GM19324 (cell line): ENCODE measurements around the gene SGCG.
"Not testable (repeated sequence)": the region's sequence is repeated elsewhere in the genome, so short reads cannot be mapped to it uniquely, and the experiment has no call there.

Source experiments
- ATAC-seq: cut with Tn5 transposase; IDR thresholded peaks from one replicate; pipeline ENCODE4 v1.9.1; 2021; ENCODE audit warnings: mild to moderate bottlenecking, moderate library complexity; ENCODE audit not compliant: unreplicated experiment, low FRiP score

The SGCG gene

DNA sequence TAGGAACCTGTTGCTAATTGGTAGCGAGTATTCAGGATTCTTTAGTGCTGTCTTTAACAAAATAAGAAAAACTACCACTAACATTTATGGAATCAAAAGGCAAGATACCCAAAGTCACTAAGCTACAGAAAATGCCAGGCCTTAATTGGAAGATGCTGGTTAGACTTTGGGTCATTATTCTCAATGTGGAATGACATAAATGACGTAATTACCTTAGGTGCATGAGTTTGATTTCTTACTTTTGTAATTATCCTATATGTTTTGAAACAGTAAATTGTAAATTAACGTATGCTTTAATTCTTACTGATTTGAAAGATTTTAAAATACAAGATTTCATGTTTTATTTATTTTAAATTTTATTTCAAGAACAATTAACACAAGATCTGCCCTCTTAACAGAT lies 25.0 kb downstream of the SGCG start:
- ATAC-seq = no peak

DNA sequence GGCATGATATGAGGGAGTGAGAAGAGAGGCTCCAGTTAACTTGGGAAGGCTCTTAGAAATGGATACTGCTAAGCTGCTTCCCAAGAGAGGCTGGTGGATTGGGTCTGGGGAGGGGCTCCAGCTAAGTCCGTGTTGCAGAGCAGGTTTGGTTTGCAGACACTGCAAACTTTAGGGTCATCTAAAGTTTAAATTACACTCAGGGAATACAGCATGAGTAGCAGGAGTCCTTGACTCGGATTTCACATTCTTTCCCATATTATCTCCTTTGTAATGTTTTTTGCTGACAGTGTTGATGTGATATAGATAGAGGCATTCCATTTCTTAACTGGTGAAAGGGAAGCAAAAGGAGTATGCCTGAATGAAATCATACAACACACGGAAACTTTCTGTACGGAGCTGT lies 31.9 kb downstream of the SGCG start:
- no peak for ATAC-seq

DNA sequence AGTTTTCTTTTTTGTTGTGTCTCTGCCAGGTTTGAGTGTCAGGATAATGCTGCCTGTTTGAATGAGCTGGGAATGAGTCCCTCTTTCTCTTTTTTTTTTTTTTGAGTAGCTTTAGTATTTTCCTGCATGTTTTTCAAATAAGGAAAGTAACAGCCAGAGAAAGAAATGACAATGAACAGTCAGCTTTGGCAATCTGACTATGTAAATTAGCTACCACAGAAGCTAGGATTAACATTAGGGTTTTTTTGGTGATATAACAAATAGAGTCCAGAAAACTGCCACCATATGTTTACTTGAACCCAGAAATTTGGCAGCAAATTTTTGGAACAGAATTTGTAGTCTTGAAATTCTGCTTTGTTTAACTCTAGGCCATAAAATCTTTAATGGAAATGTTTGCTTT lies 50.5 kb downstream of the SGCG start:
- ATAC-seq = no peak

DNA sequence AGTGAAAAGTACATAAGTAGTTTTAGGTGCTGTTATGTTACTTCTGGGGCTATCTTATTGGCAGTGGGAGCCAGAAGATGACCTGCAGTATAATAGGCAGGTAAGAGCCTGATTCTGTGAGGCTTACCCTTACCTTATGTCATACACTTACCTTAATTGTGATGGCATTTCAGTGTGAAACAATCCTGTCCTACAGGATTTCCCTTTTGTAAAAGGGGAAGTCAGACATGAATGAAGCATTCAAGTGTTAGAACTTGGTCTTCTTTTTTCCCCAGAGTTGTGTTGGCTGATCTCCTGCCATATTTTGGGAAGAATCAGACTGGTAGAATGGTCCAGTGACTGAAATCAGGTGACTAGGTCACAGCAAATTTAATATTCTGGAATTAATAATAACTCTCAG lies 55.2 kb downstream of the SGCG start:
- ATAC-seq = no peak

DNA sequence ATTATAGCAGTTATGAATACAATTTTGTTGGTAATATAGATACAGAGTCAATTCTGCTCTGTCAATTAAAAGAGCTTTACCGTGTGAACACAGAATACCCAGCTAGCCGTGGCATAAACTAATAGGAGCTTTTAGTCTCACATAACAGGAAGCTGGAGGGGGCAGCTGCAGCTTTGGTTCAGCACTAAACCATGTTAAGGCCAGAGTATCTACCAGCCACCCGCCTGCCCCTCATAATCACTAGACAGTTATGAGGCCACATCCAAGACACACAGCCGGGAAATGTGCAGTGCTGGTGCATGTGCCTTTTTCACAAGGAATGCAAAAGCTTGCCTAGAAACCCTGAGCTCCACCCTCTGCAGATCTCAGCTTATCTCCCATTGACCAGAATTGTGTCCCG lies 62.3 kb downstream of the SGCG start:
- ATAC-seq = no peak

DNA sequence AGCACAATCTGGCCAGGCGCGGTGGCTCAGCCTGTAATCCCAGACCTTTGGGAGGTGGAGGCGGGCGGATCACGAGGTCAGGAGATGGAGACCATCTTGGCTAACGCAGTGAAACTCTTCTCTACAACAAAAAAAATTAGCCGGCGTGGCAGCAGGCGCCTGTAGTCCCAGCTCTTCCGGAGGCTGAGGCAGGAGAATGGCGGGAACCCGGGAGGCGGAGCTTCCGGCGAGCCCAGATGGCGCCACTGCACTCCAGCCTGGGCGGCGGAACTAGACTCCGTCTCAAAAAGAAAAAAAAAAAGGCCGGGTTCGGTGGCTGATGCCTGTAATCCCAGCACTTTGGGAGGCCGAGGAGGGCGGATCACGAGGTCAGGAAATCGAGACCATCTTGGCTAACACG lies 67.6 kb downstream of the SGCG start:
- not testable (repeated sequence) for ATAC-seq

DNA sequence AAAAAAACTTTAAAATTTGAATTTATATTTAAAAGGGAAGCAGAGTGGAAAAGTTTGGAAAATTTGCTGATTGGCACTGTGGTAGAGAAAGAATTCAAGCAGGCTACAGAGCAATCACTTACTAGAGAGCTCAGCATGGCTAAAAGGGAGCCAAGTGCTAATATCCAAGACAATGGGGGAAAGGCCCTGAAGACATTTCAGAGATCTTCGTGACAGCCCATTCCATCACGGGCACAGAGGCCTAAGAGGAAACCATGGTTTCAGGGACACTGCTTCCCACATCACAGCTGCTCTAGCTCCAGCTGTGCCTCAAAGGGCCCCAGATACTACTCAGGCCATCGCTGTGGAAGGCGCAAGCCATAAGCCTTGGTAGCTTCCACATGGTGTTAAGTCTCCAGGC lies 73.7 kb downstream of the SGCG start:
- ATAC-seq = no peak

DNA sequence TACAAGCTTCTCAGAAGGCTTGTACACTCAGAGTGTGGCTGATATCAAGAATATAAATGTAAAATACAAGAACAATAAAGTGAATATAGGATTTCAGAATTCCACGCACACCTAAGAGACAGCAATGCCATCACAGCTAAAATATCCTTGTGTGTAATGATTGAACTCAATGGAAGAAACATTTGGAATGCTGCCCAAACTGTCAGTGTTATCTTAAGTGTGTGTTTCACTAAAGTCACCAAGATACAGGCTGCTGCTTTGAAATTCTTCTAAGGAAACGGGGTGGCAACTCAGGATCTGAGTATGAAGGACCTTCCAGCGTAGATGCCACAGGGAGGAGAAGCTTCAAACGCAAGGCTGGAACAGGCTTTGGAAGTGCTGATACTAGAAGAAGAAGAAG lies 86.8 kb downstream of the SGCG start:
- ATAC-seq = no peak

DNA sequence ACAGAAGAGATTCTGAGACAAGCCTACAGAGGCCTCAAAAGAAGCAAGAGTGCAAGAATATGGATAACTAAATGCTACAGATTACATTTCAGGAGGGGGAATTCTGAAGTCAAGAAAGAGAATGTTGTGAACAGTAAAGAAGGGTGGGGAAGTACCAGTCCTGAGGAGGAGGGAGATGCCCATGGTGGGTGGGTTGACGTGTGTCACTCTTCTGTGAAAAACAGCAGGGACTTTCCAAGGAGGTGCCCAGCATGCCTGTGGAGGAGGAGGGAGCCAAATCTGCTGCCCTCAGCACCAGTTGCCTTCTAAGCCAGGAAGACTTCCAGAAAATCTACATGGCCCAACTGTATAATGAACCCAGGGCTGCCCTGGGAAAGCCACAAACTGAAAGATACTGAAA lies 87.7 kb downstream of the SGCG start:
- ATAC-seq = peak; percentile 62

DNA sequence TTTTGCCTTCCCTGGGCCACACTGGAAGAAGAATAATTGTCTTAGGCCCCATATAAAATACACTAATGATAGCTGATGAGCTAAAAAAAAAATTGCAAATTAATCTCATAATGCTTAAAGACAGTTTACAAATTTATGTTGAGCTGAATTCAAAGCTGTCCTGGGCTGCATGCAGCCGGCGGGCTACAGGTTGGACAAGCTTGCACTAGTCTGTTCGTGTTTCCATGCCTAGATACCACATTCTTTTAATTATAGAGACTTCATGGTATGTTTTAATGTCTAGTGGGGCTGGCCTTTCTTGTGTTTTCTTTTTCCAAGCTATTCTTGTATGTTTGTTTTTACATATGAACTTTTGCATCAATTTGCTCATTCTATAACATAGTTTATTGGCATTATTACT lies 90.6 kb downstream of the SGCG start:
- no peak for ATAC-seq

DNA sequence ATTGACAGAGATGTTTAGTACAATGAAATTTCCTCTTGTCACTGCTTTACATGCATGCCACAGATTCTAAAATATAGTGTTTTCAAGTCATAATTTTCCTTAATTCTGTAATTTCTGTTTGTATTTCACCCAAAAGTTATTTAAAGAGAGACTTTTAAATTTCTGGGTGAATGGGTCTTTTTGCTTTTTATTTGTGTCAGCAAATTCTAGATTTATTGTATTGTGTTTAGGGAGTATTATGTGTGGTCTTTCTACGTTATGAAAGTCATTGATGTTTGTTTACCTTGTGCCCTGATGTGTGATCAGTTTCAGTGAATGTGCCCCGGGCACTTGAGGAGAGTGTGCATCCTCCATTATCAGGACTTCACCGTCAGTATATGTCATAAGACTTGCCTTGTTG lies 92.7 kb downstream of the SGCG start:
- no peak for ATAC-seq

DNA sequence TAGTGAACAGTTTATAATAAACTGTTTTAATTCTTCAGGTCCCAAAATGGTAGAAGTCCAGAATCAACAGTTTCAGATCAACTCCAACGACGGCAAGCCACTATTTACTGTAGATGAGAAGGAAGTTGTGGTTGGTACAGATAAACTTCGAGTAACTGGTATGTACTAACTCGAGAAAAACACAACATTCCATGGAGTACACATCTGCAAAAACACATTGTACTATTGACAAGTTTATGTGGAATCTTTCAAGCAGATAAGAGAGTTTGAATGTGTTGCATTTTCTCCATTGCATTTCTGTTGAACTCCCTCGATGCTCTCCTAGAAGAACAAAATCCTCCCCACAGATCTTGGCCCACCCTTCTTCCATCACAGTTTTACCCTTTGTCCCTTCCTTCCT lies 98.5 kb downstream of the SGCG start:
- no peak for ATAC-seq

DNA sequence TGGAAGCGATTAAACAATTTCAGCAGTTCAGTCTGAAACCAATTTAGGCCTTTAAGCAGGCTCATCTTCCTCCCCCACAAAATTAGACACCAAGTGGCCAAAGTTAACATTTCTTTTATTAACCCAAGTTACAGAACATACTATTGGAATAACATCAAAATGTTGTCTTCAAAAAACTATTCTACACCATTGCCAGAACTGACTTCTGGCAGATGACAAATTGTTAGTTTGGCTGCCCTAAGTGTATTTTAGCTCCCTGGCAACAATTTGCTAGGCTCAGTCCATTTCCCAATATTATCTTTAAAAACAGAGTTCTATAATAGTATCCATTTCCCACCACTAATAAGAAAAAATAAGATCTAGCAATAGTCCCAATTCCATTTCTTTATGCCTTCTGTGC lies 107.8 kb downstream of the SGCG start:
- ATAC-seq = no peak

DNA sequence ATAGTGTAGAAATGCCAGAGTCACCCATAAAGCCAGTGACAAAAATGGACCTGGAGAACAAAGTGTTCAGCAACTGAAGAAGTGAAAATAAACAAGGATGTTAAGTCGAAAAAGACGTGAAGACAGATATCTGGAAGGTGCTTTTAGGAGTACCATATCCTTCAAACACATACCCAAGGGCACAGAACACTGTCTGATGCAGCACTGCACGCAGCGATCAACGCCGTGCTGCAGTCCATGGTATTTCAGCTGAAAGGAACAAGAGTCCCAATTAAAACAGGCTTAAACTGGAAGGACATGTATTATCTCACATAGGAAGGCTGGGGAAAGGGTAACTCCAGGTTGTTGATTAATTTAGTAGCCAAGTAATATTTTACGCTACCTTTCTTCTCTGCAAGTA lies 108.2 kb downstream of the SGCG start:
- no peak for ATAC-seq

DNA sequence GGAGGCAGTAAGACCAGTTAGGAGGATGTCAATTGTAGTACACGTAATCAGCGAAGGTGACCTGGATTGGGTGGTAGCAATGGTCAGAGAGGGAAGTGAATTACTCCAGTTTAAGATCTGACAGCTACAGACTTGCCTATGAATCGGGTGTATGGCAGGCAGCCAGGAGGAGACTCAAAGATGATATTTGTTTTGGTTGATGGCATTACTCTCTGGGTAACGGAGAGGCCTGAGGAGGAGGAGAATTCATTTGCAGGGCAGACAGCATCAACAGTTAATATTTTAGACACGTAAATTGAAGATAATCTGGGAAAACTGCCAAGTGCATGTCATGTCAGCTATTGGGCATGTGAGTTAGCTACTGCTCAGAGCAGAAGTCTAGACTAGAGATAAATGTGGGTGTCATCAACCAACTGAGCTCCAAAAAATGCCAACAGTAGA lies 109.2 kb downstream of the SGCG start:
- ATAC-seq = no peak

DNA sequence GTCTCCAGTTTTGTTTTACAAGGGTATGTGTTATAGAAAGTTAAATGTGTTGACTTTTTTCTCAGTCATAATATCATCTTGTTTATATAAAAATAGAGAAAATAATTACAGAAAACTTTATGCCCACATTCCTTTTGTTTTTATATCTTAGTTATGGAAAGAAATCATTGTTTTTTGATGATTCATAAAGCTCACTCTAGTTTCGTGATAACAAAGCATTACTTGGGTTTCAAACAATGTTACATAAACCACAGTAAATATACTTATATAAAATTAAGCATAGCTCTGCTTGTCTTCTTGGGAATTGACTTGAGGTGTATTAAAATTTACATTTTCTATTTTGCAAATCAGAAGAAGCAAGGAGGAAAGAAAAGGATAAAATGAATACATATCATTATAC lies 111.8 kb downstream of the SGCG start:
- ATAC-seq = no peak

DNA sequence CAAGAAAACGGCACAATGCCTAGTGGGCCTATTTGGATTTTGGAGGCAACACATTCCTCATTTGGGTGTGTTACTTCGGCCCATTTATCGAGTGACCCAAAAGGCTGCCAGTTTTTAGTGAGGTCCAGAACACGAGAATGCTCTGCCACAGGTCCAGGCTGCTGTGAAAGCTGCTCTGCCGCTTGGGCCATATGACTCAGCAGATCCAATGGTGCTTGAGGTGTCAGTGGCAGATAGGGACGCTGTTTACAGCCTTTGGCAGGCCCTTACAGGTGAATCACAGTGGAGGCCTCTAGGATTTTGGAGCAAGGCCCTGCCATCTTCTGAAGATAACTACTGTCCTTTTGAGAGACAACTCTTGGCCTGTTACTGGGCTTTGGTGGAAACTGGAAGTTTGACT lies 134.1 kb downstream of the SGCG start:
- ATAC-seq = not testable (repeated sequence)

DNA sequence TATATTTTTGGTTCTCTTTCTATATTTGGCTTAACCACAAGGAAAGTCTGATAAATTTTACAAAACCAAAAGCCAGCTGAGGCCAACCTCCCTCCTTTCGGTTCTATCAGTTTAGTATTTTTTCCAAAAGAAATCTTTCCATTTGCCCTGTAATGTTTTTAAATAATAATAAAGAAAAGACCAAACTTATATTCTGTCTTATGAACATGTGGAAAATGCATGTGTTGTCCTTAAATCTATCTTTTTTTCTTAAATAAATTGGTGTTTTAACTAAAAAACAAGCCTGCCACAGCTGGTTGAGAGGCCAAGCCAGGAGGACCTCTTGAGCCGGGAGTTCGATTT lies 139.1 kb downstream of the SGCG start:
- no peak for ATAC-seq

DNA sequence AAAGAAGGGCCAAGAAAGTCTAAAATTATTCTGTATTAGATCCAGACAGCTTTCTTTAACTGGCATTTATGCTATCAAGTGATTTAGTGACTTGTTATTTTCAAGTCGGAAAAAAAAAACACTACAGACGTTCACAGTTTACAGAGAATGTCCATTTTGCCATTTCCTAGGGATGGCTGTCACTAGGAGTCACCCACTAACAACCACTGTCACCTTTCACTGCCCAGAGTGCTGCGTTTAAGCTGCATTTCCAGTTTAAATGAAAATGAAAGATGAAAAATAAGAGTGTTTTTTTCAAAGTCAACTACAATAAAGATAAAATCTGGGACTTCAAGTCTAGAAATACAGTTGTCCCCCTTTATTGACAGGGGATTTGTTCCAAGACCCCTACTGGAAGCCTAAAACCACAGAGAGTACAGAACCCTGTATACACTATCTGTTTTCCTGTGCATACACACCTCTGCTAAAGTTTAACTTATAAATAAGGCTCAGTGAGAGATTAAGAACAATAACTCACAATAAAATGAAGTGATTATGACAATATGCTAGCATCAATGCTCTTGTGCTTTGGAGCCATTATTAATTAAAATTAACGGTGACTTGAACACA lies 140.3 kb downstream of the SGCG start:
- ATAC-seq = peak; percentile 31

DNA sequence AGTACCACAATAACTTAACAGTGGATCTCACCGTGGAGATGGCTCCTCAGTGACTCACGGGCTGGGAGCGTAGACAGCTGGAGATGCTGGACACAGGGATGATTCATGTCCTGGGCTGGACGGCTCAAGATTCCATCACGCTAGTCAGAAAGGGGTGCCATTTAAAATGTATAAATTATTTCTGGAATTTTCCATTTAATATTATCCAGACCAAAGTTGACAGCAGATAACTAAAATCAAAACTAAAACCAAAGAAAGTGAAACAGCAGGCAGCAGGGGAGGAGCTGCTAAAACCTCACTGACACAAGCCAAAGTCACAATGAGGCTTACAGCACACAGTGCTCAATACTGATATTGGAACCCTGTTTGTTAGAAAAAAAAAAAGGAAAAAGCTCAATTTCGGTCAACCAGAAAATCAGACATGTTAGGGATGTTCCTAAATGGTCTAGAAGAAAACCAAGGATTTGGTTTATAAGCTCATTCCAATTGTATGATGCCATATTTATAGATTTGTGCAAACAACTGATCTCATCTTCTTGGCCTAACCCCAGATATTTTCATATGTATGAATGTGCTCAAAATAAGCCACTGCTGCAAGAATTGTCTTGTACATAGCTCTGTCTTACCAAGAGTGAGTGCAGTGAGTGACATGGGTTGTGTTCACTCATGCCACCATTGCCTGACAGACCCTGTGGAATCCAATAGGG lies 140.9 kb downstream of the SGCG start:
- ATAC-seq = peak; percentile 91

DNA sequence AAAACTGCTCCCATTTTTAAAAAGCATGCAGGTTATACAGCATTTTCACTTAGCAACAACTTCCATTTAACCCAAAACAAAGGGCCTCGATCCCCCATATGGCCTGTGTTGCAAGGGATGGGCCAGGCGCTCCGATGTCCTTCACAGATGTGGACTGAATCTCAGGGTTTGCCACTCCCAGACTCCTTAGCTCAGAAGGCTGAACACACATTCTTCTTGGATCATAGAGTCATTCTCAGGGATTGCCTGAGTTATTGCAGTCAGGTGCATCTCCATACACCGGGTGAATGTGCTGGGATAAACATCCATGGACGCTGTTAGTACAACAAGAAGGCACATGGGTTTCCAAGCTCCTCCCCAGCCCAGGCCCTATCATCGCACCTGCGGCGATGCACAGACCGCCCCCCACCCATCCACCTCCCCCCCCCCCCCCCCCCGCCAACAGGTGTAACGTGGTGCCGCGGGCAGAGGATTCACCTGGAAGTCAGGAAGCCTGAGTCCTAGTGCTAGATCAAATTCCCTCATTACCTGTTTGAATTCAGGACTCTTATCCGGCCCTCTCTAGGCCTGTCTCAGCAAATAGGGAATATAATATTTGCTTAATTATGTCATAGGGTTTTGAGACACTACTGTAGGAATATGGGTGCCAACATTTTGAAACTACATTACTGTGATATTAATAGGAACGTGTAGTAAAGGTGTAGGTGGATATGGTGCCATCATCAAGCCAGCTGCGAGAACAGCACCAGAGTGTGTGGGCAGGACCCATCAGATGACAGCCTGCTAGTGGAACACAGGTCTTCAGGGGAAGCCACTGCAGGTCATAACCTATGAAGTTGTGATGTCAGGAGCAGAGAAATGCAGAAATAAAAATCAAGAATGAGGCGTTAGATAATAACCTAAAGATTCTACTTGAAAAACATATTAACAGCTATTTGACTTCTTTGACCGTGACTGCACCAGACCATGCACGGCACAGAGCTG lies 141.9 kb downstream of the SGCG start:
- no peak for ATAC-seq
